Measurements from ENCODE around the gene CEMIP.

DNA sequence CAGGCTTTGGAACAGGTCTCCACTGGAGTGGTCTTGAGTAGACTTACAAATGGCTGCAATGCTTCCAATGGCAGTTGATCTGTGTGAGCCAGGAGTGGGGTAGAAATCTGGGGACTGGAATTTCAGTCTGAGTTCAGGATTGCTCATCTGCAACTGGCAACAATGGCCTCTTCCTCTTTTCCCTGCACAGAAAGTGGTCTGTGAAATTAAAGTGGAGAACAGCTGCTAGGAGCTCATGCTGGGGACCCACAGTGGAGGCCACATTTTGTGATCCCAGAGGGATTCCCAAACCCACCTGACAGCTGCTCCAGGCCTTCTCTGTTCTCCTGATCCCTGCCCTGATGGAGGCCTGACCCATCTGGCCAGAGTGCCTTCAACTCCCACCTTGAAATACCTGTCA lies 49.6 kb downstream of the CEMIP start:
- TF ChIP-seq, protein P1, sequence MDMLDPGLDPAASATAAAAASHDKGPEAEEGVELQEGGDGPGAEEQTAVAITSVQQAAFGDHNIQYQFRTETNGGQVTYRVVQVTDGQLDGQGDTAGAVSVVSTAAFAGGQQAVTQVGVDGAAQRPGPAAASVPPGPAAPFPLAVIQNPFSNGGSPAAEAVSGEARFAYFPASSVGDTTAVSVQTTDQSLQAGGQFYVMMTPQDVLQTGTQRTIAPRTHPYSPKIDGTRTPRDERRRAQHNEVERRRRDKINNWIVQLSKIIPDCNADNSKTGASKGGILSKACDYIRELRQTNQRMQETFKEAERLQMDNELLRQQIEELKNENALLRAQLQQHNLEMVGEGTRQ (IDR thresholded peaks at IDR 0.05; ENCODE audit: low read depth, low read length), result no peak
- TF ChIP-seq SMC3 (IDR thresholded peaks at IDR 0.05; ENCODE audit: low read depth, low read length) (no peak), MAFK (IDR thresholded peaks at IDR 0.05; ENCODE audit: low read depth, low read length) (no peak), POLR2A (IDR thresholded peaks at IDR 0.05; ENCODE audit: low read depth, low read length) (no peak), FOS (IDR thresholded peaks at IDR 0.05; ENCODE audit: low read depth, low read length) (no peak), RFX5 (IDR thresholded peaks at IDR 0.05; ENCODE audit: low read depth, low read length) (no peak), MAZ (IDR thresholded peaks at IDR 0.05; ENCODE audit: borderline replicate concordance, low read depth, low read length) (no peak), BHLHE40 (IDR thresholded peaks at IDR 0.05; ENCODE audit: low read depth, low read length) (no peak), CEBPB (IDR thresholded peaks at IDR 0.05; ENCODE audit: low read depth, low read length) (no peak), RAD21 (IDR thresholded peaks at IDR 0.05; ENCODE audit: low read length) (no peak), RCOR1 (IDR thresholded peaks at IDR 0.05; ENCODE audit: insufficient replicate concordance, low read length) (no peak), MXI1 (IDR thresholded peaks at IDR 0.05; ENCODE audit: borderline replicate concordance, low read depth, low read length) (no peak)
- TF ChIP-seq, protein P2, sequence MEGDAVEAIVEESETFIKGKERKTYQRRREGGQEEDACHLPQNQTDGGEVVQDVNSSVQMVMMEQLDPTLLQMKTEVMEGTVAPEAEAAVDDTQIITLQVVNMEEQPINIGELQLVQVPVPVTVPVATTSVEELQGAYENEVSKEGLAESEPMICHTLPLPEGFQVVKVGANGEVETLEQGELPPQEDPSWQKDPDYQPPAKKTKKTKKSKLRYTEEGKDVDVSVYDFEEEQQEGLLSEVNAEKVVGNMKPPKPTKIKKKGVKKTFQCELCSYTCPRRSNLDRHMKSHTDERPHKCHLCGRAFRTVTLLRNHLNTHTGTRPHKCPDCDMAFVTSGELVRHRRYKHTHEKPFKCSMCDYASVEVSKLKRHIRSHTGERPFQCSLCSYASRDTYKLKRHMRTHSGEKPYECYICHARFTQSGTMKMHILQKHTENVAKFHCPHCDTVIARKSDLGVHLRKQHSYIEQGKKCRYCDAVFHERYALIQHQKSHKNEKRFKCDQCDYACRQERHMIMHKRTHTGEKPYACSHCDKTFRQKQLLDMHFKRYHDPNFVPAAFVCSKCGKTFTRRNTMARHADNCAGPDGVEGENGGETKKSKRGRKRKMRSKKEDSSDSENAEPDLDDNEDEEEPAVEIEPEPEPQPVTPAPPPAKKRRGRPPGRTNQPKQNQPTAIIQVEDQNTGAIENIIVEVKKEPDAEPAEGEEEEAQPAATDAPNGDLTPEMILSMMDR (conservative IDR thresholded peaks at IDR 0.05; ENCODE audit: low read depth, low read length), result no peak
- TF ChIP-seq, protein P3, sequence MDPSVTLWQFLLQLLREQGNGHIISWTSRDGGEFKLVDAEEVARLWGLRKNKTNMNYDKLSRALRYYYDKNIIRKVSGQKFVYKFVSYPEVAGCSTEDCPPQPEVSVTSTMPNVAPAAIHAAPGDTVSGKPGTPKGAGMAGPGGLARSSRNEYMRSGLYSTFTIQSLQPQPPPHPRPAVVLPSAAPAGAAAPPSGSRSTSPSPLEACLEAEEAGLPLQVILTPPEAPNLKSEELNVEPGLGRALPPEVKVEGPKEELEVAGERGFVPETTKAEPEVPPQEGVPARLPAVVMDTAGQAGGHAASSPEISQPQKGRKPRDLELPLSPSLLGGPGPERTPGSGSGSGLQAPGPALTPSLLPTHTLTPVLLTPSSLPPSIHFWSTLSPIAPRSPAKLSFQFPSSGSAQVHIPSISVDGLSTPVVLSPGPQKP (IDR thresholded peaks at IDR 0.05; ENCODE audit: borderline replicate concordance, low read depth, low read length), result no peak

Measured in IMR-90 (cell line).